ENCODE measurements around the gene HNRNPC. TPM values are rescaled to one million over a fixed set of nuclear protein-coding genes. Genes with fewer than 3 reads are reported as not detected.
"Not testable (repeated sequence)": the region's sequence is repeated elsewhere in the genome, so short reads cannot be mapped to it uniquely, and the experiment has no call there.

The HNRNPC gene
- total and polyA plus RNA-seq, 2 of the 8 experiments (the other 6 are each of a cell fraction or from before 2014, with no cell fraction given): 781 to 1,207 TPM

DNA sequence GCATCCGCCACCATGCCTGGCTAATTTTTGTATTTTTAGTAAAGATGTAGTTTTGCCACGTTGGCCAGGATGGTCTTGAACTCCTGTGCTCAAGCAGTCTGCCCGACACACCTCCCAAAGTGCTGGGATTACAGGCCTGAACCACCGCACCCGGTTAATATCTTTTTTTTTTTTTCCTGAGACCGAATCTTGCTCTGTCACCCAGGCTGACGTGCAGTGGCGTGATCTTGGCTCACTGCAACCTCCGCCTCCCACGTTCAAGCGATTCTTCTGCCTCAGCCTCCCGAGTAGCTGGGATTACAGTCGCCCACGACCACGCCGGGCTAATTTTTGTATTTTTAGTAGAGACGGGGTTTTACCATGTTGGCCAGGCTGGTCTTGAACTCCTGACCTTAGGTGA lies 3.4 kb upstream of the HNRNPC start:
- H3K36me3 ChIP-seq (ENCODE audit: control insufficient read depth in 2 of 4, insufficient read depth in 4 of 4, low read length in 3 of 4): peaks cover 0 to 11% (median 6%) of the 10 kb centered on the region in 4 experiments; a peak in 4 of 8 replicates
- not testable (repeated sequence) for H3K14ac ChIP-seq (ENCODE audit: insufficient read length); H3K79me1 ChIP-seq (ENCODE audit: low read depth, low read length); FAIRE-seq; H4K91ac ChIP-seq (replicated peaks; ENCODE audit: insufficient read length, low read length); H3K9me3 ChIP-seq (ENCODE audit: insufficient read depth in 2 of 2, low read depth in 1 of 2, low read length in 1 of 2); H3K18ac ChIP-seq (ENCODE audit: extremely low read depth, low read length); H2AFZ ChIP-seq (ENCODE audit: low read length); H2BK15ac ChIP-seq (ENCODE audit: low read length); H4K8ac ChIP-seq (ENCODE audit: extremely low read depth, insufficient read depth, low read length); H2BK20ac ChIP-seq (ENCODE audit: low read length); H4K20me1 ChIP-seq (replicated peaks in 1 of 2; ENCODE audit: control insufficient read depth in 1 of 2, insufficient read depth in 2 of 2, low read length in 2 of 2); H2BK5ac ChIP-seq (ENCODE audit: low read depth, low read length); H3K27ac ChIP-seq (ENCODE audit: low read depth, low read length); H3K9ac ChIP-seq (replicated peaks in 1 of 4; ENCODE audit: extremely low read depth in 1 of 4, low read depth in 3 of 4, low read length in 3 of 4); H3K23me2 ChIP-seq (ENCODE audit: low read depth, low read length); H3K23ac ChIP-seq (ENCODE audit: insufficient read length); H3K4me1 ChIP-seq (replicated peaks in 1 of 4; ENCODE audit: control insufficient read depth in 3 of 4, insufficient read depth in 4 of 4, low read length in 3 of 4); H3K56ac ChIP-seq (replicated peaks; ENCODE audit: insufficient read length, low read depth, low read length); H2BK120ac ChIP-seq (replicated peaks; ENCODE audit: low read depth, low read length); H3K4me2 ChIP-seq (ENCODE audit: insufficient read depth in 1 of 2, low read depth in 2 of 2, low read length in 2 of 2); H3K27me3 ChIP-seq (replicated peaks in 1 of 4; ENCODE audit: control insufficient read depth in 3 of 4, extremely low read depth in 1 of 4, insufficient read depth in 3 of 4, low read length in 3 of 4); H3K4me3 ChIP-seq (ENCODE audit: extremely low read depth in 1 of 4, insufficient read depth in 2 of 4, low read depth in 3 of 4, low read length in 4 of 4); H2BK12ac ChIP-seq (ENCODE audit: low read depth, low read length); H4K5ac ChIP-seq (ENCODE audit: insufficient read length, low read depth, low read length); DNase-seq (ENCODE audit: low read depth in 1 of 2, low spot score in 2 of 2); H2AK5ac ChIP-seq (ENCODE audit: low read depth, low read length); H3K4ac ChIP-seq (replicated peaks; ENCODE audit: insufficient read length, low read depth, low read length)
- POLR2A ChIA-PET (ENCODE audit: partially characterized antibody): interaction anchor here (0.7 to 9.8 kb wide), 7 partner anchors 7 to 104 kb away, joined by 3 to 117 read pairs (median 7); no protein-coding TSS in a partner anchor
- 88% methylated on average over 14 of the region's 17 CpGs; no CpG with 5 or more reads in 1 of the 2 experiments for WGBS, 2 experiments (ENCODE audit: extremely low coverage in 1 of 2, insufficient coverage in 1 of 2, insufficient read length in 1 of 2, insufficient replicate concordance in 2 of 2, low coverage in 1 of 2, low lambda C conversion rate in 2 of 2, missing lambda C conversion rate in 1 of 2)
- peaks cover 16 to 17% of the 10 kb centered on the region in 2 experiments for H3K79me2 ChIP-seq (ENCODE audit: control insufficient read depth in 1 of 2, insufficient read depth in 2 of 2, low read length in 2 of 2)
- CTCF ChIA-PET (ENCODE audit: partially characterized antibody): interaction anchor here (0.6 to 1.0 kb wide), 3 partner anchors 30 to 653 kb away, joined by 3 to 4 read pairs (median 3); no protein-coding TSS in a partner anchor

All from H1 (cell line).